Activated CD4-positive, alpha-beta T cell treated with anti-CD3 and anti-CD28 coated beads, Interleukin-2, amount 10 ng/mL, durations not matched to agents 24 days and 14 days (primary cell): ENCODE measurements around the gene SLC25A42. TPM values are rescaled to one million over a fixed set of nuclear protein-coding genes. Genes with fewer than 3 reads are reported as not detected.

ENCODE experiments used
- DNase-seq: peaks from one replicate; pipeline ENCODE4 v3.0.0; 2022
- H3K27ac Mint-ChIP-seq: one replicate; pipeline ENCODE4 v1.8.0; 2022; ENCODE audit warnings: mild to moderate bottlenecking, mixed read lengths
- H3K27me3 Mint-ChIP-seq: one replicate; pipeline ENCODE4 v1.8.0; 2022; ENCODE audit warnings: mixed read lengths
- H3K36me3 Mint-ChIP-seq: one replicate; pipeline ENCODE4 v1.8.0; 2022; ENCODE audit warnings: low read depth, mild to moderate bottlenecking, mixed read lengths
- H3K4me1 Mint-ChIP-seq: one replicate; pipeline ENCODE4 v1.8.0; 2021; ENCODE audit warnings: mixed read lengths
- H3K4me3 Mint-ChIP-seq: one replicate; pipeline ENCODE4 v1.8.0; 2022; ENCODE audit warnings: mild to moderate bottlenecking, moderate library complexity, mixed read lengths
- H3K9me3 Mint-ChIP-seq: one replicate; pipeline ENCODE4 v1.8.0; 2021; ENCODE audit warnings: mixed read lengths
- intact Hi-C: fragments of 100-400 bp; cut with micrococcal nuclease; formaldehyde crosslinking; loops from one replicate; pipeline ENCODE4 v1.15.1; 2023
- total RNA-seq: library from RNA; stranded (reverse); gene quantifications from 2 replicates; pipeline ENCODE4 v1.2.3, GENCODE V29; 2022

The SLC25A42 gene
- total RNA-seq, 1 donor from 2014 or later, result 8.0 TPM

- Mint-ChIP-seq H3K4me1 (no peaks in the 10 kb centered on the region), H3K36me3 (peaks cover 36% of the 10 kb centered on the region), H3K27ac (no peak overlapping the region), H3K9me3 (no peaks in the 10 kb centered on the region), H3K4me3 (no peak overlapping the region), H3K27me3 (no peaks in the 10 kb centered on the region)
- no peak for DNase-seq
- intact Hi-C loops, result no loop called here
Observed at GRCh38 chr19:19054939-19055440, 8.8 kb upstream of the SLC25A42 start.

GRCh38 chr19:19055701-19056100 is 8.1 kb upstream of the SLC25A42 start:
- peaks cover 29% of the 10 kb centered on the region for H3K36me3 Mint-ChIP-seq
- intact Hi-C loops, result no loop called here
- DNase-seq, result no peak

GRCh38 chr19:19056636-19057275 is 7.0 kb upstream of the SLC25A42 start:
- intact Hi-C loops, result no loop called here

More at GRCh38 chr19:19055701-19056100, 8.1 kb upstream of the SLC25A42 start:
- Mint-ChIP-seq H3K9me3 (no peaks in the 10 kb centered on the region), H3K27ac (no peak overlapping the region), H3K4me3 (no peak overlapping the region), H3K4me1 (no peaks in the 10 kb centered on the region), H3K27me3 (no peaks in the 10 kb centered on the region)

GRCh38 chr19:19057317-19057716 is 6.5 kb upstream of the SLC25A42 start:
- intact Hi-C loops, result no loop called here
- Mint-ChIP-seq H3K27ac (no peak overlapping the region), H3K36me3 (peaks cover 27% of the 10 kb centered on the region), H3K4me1 (peaks cover under 1% of the 10 kb centered on the region), H3K27me3 (no peaks in the 10 kb centered on the region), H3K4me3 (no peak overlapping the region), H3K9me3 (no peaks in the 10 kb centered on the region)
- DNase-seq, result no peak

More at GRCh38 chr19:19056636-19057275, 7.0 kb upstream of the SLC25A42 start:
- Mint-ChIP-seq H3K36me3 (peaks cover 27% of the 10 kb centered on the region), H3K9me3 (no peaks in the 10 kb centered on the region), H3K27ac (no peak overlapping the region), H3K4me1 (no peaks in the 10 kb centered on the region), H3K4me3 (no peak overlapping the region), H3K27me3 (no peaks in the 10 kb centered on the region)
- no peak for DNase-seq

GRCh38 chr19:19057720-19058119 is 6.1 kb upstream of the SLC25A42 start:
- H3K9me3 Mint-ChIP-seq, result no peaks in the 10 kb centered on the region
- peaks cover 24% of the 10 kb centered on the region for H3K36me3 Mint-ChIP-seq
- peaks cover 4% of the 10 kb centered on the region for H3K4me1 Mint-ChIP-seq
- no peak overlapping the region for H3K27ac Mint-ChIP-seq
- no peak overlapping the region for H3K4me3 Mint-ChIP-seq
- intact Hi-C loops, result no loop called here
- DNase-seq, result no peak
- no peaks in the 10 kb centered on the region for H3K27me3 Mint-ChIP-seq

- Mint-ChIP-seq H3K27me3 (no peaks in the 10 kb centered on the region), H3K27ac (no peak overlapping the region), H3K4me3 (no peak overlapping the region), H3K4me1 (peaks cover 11% of the 10 kb centered on the region), H3K9me3 (no peaks in the 10 kb centered on the region), H3K36me3 (peaks cover 16% of the 10 kb centered on the region)
- intact Hi-C loops, result no loop called here
- DNase-seq, result no peak
Observed at GRCh38 chr19:19059018-19059836, 4.6 kb upstream of the SLC25A42 start.

- intact Hi-C loops, result no loop called here
- Mint-ChIP-seq H3K27ac (no peak overlapping the region), H3K27me3 (no peaks in the 10 kb centered on the region), H3K9me3 (no peaks in the 10 kb centered on the region), H3K4me3 (no peak overlapping the region), H3K36me3 (peaks cover 11% of the 10 kb centered on the region), H3K4me1 (peaks cover 18% of the 10 kb centered on the region)
- no peak for DNase-seq
Observed at GRCh38 chr19:19059837-19060611, 3.8 kb upstream of the SLC25A42 start.

GRCh38 chr19:19061506-19061905 is 2.3 kb upstream of the SLC25A42 start:
- no peak for DNase-seq
- intact Hi-C loops, result no loop called here
- Mint-ChIP-seq H3K27ac (no peak overlapping the region), H3K4me3 (no peak overlapping the region), H3K36me3 (peaks cover 8% of the 10 kb centered on the region), H3K4me1 (peaks cover 21% of the 10 kb centered on the region), H3K9me3 (no peaks in the 10 kb centered on the region), H3K27me3 (no peaks in the 10 kb centered on the region)

GRCh38 chr19:19062454-19063182 is 1.2 kb upstream of the SLC25A42 start:
- peak overlapping the region; percentile 83 for H3K27ac Mint-ChIP-seq

GRCh38 chr19:19064098-19064722 is 416 bp downstream of the SLC25A42 start:
- Mint-ChIP-seq H3K4me1 (peaks cover 28% of the 10 kb centered on the region), H3K27ac (peak overlapping the region; percentile 83), H3K9me3 (no peaks in the 10 kb centered on the region), H3K36me3 (peaks cover 2% of the 10 kb centered on the region), H3K27me3 (no peaks in the 10 kb centered on the region), H3K4me3 (peak overlapping the region; percentile 88)
- DNase-seq, result no peak
- intact Hi-C loops, result no loop called here

More at GRCh38 chr19:19062454-19063182, 1.2 kb upstream of the SLC25A42 start:
- DNase-seq, result no peak
- intact Hi-C loops, result loop anchor here (1.0 to 2.0 kb wide), 2 partner anchors 30 to 76 kb away; partner anchors contain the start of gene TMEM161A
- H3K36me3 Mint-ChIP-seq, result peaks cover 5% of the 10 kb centered on the region
- peak overlapping the region; percentile 88 for H3K4me3 Mint-ChIP-seq
- no peaks in the 10 kb centered on the region for H3K27me3 Mint-ChIP-seq
- no peaks in the 10 kb centered on the region for H3K9me3 Mint-ChIP-seq
- H3K4me1 Mint-ChIP-seq, result peaks cover 25% of the 10 kb centered on the region

GRCh38 chr19:19064811-19065745 is 1.3 kb downstream of the SLC25A42 start:
- Mint-ChIP-seq H3K4me1 (peaks cover 32% of the 10 kb centered on the region), H3K4me3 (peak overlapping the region; percentile 88), H3K9me3 (no peaks in the 10 kb centered on the region), H3K36me3 (no peaks in the 10 kb centered on the region), H3K27ac (peak overlapping the region; percentile 83), H3K27me3 (no peaks in the 10 kb centered on the region)
- intact Hi-C loops, result no loop called here
- DNase-seq, result peak; percentile 78
